Endometrial microvascular endothelial cells (primary cell): ENCODE data around the gene MNX1. TPM values are rescaled to one million over a fixed set of nuclear protein-coding genes. Genes with fewer than 3 reads are reported as not detected.

Experiments used
- in situ Hi-C: cut with HindIII; loops from 2 replicates; pipeline ENCODE4 v1.10.0; 2017; ENCODE audit warnings: low sequenced_read_pairs, low pct_unique_long_range_greater_than_20kb; ENCODE audit errors: inconsistent ontology term
- total RNA-seq: library from RNA; depleted of rRNA; stranded (reverse); fragments of >200 nt; gene quantifications from one replicate; pipeline ENCODE4 v1.2.3, GENCODE V29; 2015; ENCODE audit errors: inconsistent ontology term

Gene MNX1
- not detected for total RNA-seq

DNA sequence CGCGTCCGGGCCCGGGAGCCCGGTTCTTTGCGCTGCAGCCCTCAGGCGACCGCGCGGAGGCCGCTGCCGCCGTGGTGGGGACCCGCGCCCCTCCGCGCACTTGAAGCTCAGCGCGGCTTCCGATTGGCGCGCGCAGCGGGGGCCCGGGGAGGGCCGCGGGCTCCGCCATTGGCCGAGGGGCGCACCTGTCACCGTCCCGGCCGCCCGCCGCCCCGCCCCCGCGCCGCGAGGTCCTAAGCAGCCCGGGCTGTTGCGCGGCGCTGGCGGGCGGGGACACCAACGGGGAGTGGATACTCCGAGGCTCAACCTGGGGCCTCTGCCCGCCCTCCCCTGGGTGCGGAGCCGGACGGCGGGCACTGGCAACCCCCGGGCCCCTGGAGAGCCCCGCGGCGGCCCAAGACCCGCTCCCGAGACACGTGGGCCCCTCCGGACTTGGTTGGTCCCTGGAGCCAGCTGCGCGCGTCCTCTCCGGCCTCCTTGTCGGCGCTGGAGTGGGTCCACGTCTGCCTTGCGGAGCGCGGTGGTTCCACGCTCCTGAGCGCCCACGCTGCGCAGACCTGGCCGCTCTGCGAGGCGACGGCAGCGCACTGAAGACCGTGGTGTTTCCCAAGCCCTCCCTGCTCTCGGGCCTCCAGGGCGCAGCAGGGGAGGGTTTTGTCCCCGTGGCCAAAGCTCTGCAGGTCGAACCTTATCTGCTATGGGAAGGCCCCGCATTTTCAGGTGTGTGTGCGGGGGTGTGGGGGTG, at the start of gene MNX1:
Gene MNX1, minus strand, starts transcription at position 76 of the 745 bp plus-strand sequence. CDS start 313 bp downstream, outside the sequence.
- in situ Hi-C loops = no loop called here

DNA sequence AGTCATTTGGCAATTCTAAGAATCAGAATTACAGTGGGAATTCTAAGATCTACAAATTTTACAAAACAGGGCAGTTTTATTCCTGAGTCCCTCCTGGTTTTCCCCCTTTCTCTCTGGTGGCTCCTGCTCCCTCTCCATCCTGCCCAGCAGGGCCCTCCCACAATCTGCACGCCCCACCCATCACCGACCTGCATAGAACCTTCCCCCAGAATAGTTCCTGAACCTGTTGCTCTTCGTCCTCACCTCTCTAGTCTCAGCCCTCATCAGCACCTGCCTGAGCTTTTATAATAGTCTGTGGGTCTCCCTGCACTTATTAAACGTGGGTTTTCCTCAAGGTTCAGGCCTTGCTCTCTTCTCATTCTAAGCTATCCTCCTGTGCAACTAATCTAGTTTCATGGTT, 49.1 kb upstream of the MNX1 start:
- in situ Hi-C loops = no loop called here

DNA sequence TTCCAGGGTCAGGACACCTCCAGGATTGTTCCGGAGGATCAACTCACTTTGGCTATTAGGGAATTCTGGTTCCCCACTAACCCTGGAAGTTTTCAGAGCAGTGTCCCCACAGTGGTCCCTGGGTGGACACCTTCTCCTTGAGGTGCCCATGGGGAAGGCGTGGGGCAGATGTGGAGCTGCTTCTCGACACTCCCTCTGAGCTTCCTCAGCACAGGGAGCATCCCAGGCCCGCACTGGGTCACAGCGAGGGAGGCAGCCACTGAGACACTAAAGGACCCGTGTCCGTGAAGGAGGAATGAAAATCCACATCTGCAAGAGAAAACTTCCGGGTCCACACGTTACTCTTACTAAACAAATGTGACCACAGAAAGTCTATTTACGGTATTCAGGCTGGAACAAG, 48.2 kb upstream of the MNX1 start:
- in situ Hi-C loops = no loop called here

DNA sequence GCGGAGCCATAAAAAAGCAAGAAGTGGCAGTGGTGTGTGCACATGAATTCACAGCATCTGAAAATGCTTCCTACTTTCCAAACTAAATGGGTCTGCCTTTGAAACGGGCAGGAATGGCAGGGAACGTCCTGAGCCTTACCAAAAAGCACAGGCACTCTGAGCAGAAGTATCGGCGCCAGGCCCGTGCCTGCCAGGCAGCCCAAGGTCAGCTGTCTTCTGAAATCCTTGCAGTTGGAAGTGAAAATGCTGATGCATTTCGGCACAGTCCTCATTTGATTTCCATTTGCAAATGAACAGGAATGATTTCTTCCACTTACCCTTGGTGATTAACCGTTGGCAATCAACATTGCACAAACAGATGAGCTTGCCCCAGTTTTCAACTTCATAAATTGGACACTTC, 47.6 kb upstream of the MNX1 start:
- in situ Hi-C loops = no loop called here

DNA sequence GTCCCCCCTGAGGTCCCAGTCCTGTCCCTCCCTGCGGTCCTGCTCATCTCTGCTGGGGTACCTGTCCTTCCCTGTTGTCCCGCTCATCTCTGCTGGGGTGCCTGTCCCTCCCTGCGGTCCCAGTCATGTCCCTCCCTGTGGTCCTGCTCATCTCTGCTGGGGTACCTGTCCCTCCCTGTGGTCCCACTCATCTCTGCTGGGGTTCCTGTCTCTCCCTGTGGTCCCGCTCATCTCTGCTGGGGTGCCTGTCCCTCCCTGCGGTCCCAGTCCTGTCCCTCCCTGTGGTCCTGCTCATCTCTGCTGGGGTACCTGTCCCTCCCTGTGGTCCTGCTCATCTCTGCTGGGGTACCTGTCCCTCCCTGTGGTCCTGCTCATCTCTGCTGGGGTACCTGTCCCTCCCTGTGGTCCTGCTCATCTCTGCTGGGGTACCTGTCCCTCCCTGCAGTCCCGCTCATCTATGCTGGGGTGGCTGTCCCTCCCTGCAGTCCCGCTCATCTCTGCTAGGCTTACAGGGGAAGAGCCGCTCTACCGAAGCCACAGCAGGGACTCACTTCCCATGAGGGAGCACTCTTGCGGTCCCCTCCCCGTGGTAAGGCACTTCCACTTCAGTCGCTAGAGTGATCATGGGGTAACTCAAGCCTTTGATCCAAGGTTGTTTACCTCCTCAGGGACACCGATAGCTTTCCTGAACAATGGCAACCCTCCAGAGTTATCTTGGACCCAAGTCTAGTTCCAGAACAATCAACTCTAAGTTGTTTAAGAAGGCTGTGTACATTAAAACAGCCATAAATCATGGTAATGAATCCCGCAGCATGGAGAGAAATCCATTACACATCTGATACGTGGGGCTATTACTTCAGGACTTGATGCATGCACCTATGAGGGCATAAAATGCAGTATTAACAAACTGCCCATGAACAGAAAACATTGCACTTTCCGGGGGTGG, 46.8 kb upstream of the MNX1 start:
- in situ Hi-C loops = no loop called here

DNA sequence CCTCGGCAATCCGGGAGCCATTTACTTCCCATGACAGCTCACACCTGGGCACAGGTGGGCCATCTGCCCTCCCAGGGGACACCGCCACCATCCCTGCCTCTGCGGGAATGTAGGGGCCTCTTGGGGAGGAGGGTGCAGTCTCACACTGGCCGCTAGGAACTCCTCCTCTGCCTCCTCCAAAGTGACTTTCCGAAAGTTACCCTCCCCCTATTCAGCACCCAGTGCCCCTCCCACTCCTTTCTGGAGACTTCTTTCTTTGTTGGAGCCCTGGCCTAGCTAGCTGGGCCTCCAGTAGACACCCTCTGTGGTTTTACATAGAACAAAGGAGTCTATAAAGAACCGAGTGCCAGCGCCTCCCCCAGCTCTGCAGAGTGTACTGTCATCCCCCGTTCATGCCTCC, 45.8 kb upstream of the MNX1 start:
- in situ Hi-C loops = no loop called here

DNA sequence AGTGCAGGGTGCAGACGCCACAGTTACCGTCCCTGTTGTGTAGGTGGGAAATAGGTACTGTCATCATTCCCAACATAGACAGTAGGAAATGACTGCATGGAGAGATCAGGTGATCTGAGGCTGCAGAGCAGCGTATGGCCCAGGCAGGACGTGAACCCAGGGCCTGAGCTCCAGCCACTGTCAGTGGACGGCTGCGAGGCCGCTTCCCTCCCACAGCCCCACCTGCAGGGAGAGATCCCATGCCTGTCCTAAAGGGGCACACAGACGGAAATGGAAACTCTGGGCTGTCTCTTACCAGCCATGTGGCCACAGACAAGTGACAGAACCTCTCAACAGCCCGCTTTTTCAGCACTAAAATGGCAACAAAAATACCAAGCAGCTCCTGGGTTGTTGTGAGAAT, 44.5 kb upstream of the MNX1 start:
- in situ Hi-C loops = no loop called here

DNA sequence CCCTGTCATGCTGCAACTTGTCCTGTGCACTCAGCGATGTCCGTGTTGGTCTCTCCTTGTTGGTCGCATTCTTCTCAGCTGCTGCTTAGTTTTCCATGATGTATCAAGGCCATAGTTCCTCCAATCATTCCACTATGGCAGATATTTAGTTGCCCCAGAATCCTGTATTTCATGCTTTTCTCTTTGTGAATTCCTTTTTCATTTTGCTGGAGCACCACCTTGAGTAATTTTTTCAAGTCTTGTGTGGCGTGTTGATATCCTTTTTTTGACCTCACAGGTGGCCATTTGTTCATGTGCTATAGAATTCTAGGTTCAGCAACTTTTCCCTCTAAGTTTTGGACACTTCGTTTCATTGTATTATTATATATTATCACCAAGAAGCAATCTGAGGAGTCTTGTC, 42.7 kb upstream of the MNX1 start:
- in situ Hi-C loops = no loop called here

DNA sequence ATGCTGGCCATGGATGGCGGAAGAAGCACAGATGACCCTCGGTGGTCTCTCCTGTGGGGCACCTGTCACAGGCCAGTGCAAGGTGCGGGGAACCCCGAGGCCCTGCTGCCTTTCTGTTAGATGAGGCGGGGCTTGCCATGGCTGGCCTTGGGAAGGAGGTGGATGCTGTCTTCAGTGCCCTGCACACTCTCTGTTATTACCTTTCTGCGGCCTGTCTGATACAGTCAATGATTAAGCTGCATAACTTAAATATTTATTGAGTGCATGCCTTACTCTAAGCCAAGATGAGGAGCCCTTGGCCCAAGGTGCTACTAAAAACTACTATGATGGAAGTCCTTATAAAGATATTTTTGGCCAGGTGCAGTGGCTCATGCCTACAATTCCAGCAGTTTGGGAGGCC, 36.7 kb upstream of the MNX1 start:
- in situ Hi-C loops = no loop called here

DNA sequence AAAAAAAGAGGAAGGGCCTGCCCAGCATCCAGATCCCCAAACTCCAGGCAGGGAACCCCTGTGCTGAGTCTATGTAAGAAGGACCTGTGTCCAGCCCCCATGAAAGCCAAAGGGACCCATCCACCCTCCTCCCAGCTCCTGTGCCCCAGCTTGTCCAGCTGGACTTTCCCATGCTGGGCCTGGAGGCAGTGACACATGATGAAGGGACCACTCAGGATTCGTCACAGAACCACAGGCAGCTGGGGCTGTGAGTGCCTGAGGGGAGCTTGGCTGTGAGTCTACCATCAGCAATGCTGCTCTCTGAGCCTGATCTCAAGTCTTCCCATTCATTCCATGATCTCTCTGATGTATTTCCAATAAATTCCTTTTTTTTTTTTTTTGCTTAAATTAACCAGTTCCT, 36.2 kb upstream of the MNX1 start:
- in situ Hi-C loops = no loop called here

DNA sequence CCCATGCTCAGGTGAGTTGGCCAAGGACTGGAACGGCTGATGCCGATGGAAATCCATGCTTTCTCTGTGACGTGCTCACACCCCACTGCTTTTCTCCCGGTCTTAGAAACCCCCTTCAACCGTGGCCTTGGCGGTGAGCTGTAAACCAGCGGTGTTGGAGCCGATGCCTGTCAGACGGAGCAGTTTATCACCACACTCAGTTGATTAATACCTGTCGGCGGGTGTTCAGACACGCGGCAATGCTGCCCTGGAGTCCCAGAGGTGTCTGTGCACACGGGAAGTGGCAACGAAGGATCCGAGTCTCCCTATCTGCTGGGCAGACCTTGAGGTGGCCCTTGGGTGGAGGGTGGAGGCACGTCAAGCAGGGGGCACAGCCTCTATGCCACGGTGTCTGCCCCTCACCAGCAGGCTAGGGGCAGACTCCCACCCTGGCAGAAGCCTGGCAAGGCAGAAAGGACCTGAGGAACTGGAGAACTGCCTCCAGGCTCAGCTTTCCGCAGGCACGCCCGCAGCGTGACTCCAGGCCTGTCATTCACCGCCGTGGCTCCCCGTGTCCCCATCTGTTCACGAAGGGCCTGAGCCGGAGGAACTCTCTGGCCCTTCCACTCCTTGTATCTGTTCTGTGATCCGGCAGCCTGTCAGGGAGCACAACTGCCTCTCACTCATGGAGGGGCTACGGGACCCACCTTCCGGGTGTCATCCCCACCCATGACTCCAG, 34.6 kb upstream of the MNX1 start:
- in situ Hi-C loops = no loop called here

DNA sequence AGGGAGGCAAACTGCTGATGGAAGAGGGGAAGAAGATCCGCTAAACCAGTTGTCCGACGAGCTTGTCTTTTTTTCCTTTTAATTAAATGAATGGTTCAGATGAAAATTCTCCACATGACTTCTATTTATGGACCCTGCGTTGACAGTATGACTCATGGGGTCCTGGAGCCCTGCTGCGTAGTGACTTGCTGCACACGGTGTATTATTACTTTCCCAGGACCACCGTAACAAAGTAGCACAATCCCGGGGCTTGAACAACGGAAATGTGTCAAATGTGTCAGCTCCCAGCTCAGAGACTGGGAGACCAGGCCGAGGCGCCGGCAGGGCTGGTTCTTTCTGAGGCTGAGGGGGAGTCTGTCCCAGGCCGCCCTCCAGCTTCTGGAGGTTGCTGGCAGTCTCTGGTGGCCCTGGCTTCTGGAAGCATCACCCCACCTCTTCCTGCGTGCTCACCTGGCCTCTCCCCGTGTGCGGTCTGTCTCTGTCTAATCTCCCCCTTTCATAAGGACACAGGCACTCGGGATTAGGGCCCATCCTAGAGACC, 33.8 kb upstream of the MNX1 start:
- in situ Hi-C loops = no loop called here

DNA sequence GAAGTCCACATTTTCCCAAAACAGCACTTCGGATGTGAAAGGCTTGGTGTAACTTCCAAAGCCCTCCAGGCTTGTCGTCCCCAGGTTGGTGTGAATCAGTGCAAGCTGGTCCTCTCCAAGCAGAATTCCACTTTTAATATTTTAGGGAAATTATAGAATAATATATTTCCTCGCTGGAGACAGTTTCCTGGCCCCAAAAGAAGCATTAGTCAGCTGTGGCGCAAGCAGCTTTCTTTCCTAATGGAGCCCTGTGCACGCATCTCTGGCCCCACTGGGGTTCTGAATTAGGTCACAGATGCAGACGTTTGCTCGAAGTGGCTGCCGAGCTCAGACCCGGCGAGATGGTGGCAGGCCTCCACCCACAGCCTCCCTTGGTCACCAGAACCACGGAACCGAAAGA, 33.3 kb upstream of the MNX1 start:
- in situ Hi-C loops = no loop called here

DNA sequence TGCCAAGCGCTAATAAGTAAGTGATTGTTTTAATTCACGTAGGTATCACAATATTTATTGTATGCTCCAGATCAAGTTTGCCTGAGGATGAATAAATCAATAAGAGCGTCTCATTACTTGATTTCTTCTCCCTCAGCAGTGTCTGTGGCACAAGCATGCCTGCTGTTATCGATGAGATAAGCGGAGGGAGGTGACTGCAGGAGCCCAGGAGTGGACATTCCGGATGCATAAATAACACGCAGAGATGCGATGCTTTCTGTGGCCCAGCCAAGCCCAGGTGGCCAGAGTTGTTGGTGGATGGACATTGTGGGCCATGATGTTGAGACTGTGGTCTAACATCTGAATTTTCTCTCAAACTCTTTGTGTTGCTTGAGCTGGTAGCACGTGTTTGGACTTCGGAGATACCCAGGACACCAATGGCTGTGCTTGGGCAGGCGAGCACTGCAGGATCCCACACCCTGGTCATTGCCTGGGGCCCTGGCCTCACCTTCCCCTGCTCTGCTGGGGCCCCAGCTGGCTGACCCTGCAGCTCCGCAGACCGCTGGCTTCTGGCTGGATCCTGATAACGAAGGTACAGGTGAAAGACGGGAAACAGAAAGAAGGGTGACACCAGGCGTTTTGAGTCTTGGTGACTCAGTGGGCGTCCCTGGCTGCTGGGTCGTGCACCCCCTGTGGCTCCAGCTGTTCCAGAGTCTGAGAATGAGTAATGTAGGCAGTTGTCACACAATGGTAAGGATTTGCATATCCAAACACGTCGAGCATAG, 31.2 kb upstream of the MNX1 start:
- in situ Hi-C loops = no loop called here

DNA sequence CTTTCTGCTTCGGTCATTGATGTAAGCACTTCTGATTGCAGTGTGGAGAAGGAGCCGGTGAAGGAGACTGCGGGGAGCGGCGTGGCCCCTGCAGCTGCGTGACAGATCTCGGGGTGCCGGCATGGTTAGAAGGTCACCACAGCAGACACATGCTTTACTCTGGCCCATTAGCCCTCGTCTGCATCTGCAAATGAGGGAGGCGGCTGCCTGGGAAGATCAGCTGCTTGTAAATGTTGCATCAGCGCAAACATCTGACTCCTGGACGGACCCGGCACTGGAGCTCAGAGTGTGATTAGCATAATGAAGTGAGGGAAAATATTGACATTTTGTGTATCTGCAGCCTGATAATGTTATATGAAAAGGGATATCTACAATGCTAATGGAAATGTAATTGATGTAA, 30.5 kb upstream of the MNX1 start:
- in situ Hi-C loops = no loop called here

DNA sequence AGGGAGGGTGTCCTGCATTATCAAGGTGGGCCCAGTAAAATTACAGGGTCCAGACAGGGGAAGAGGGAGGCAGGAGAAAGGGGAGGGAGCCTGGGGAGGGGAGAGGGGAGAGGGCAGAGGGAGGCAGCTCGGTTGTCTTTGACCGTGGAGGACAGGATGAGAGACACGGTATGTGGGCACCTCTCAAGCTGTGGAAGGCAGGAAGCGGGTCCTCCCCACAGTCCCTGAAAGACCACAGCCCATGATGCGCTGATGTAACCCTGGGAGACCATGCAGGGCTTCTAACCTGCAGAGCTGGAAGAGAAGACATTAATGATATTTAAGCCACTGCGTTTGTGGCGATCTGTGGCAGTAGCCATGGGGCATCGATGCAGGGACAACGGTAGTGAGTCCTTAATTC, 27.2 kb upstream of the MNX1 start:
- in situ Hi-C loops = no loop called here

DNA sequence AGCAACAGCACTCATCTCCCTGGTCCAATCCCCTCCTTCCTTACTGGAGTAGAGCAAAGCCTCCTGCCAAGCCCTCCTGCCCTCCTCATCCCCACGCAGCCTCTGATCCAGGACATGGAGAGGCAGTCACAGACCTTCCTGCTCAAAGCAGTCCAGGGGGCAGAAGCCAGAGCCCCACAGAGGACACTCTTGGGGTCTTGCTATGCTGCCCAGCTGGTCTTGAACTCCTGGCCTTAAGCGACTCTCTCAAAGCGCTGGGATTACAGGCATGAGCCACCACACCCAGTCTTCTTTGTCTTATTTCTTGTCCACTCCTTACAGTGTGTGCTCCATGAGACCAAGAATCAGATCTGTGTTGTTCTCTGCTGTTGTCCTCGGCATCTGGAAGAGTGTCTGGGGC, 26.6 kb upstream of the MNX1 start:
- in situ Hi-C loops = no loop called here

DNA sequence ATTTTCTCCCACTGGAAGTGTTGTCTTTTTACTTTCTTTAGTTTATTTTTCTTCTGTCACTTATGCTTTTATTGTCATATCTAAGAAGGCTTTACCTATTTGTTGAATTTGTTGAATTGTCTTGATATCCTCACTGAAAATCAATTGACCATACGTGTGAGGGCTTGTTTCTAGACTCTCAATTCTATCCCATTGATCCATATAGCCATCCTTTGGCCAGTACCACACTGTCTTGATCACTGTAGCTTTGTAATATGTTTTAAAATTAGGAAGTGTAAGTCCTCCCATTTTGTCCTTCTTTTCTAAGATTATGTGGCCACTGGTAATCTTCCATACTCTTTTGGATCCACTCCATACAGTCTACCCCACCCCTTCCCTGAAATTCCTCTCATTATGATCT, 25.5 kb upstream of the MNX1 start:
- in situ Hi-C loops = no loop called here

DNA sequence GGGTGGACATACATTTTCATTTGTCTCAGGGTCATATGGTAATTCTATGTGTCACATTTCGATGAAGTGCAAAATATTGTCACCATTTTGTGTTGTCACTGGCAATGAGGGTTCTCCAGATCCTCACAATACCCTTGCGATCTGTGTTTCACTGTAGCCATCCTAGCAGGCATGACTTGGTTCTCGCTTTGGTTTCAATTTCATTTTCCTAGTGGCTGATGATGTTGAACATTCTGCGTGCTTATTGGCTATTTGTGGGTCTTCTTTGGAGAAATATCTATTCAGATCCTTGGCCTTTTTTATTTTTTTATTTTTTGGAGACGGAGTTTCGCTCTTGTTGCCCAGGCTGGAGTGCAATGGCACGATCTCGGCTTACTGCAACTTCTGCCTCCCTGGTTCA, 24.8 kb upstream of the MNX1 start:
- in situ Hi-C loops = no loop called here
